Measurements from ENCODE around the gene TRIML2.

Gene TRIML2

GRCh38 chr4:188143731-188144130 lies 34.3 kb upstream of the TRIML2 start:
- TF ChIP-seq CTCF (conservative IDR thresholded peaks at IDR 0.05) = no peak
- H3K27ac ChIP-seq = peak overlapping the region; percentile 9; the same call in 1 of the 2 replicates

GRCh38 chr4:188139671-188140070 lies 30.3 kb upstream of the TRIML2 start:
- no peak for TF ChIP-seq CTCF (conservative IDR thresholded peaks at IDR 0.05)
- H3K27ac ChIP-seq = no peak overlapping the region

- TF ChIP-seq CTCF (conservative IDR thresholded peaks at IDR 0.05) = no peak
- H3K27ac ChIP-seq = no peak within 1 kb of the TSS
Measured at GRCh38 chr4:188139141-188139540, 29.7 kb upstream of the TRIML2 start, which contains the start of gene TRIML1. TSS of gene TRIML1 (plus strand) at chr4:188139441. CDS start at chr4:188139559, 118 bp downstream.

GRCh38 chr4:188138227-188138626 lies 28.8 kb upstream of the TRIML2 start:
- H3K27ac ChIP-seq = no peak overlapping the region
- TF ChIP-seq CTCF (conservative IDR thresholded peaks at IDR 0.05) = no peak

- no peak for TF ChIP-seq CTCF (conservative IDR thresholded peaks at IDR 0.05)
- H3K27ac ChIP-seq = no peak overlapping the region
Measured at GRCh38 chr4:188132232-188132631, 22.8 kb upstream of the TRIML2 start.

GRCh38 chr4:188130355-188130754 lies 21.0 kb upstream of the TRIML2 start:
- no peak for TF ChIP-seq CTCF (conservative IDR thresholded peaks at IDR 0.05)
- no peak overlapping the region for H3K27ac ChIP-seq

- H3K27ac ChIP-seq = no peak overlapping the region
- no peak for TF ChIP-seq CTCF (conservative IDR thresholded peaks at IDR 0.05)
Measured at GRCh38 chr4:188127214-188127874, 17.9 kb upstream of the TRIML2 start.
